ENCODE data around the gene RLN1.
"Not testable (repeated sequence)": the region's sequence is repeated elsewhere in the genome, so short reads cannot be mapped to it uniquely, and the experiment has no call there.

The RLN1 gene

DNA sequence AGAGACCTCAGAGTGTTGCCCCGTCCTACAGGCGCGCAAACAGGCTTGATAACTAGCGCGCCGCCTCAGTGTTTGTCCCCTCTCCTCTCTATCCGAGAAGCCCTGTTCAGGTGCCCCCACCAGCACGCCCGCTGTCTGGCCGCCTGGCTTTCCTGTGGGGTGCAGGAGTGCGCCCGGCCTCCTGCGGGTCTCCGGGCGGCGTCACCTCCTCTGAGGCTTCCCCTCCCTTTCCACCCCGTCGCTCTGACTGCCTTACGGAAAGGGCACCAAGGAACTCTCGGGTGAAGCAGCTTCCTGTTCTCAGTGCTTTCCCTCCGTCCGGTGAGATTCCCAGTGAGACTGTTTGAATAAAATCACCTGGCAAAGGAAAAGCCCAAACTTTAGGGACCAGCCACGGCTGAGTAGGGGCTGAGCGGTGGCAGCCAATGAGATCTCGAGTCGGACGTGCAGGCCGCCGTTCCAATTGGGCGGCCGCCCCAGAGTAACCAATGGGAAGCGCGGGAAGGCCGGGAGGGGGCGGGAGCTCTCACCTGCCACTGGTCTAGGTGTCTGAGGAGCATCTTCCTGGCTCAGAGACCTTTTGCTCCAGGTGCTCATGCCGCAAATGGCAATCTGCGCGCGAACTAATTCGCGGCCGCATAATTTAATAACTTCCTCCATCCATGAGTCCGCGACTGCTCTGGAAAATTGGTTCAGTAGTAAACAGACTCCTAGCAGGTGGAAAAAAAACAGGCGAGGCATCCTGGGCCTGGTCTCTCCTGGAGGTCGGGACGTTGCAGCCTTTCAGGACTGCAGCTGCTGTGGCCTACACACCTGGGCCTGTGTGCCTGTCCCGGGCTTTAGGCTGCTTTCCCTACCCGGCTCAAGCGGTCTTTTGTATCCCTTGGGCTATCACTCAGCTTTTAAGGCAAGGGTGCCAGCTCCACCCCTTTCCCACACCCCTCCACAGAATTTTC, 35.6 kb downstream of the RLN1 start, which contains the start of gene RLN2:
Gene RLN2, minus strand, starts transcription at position 877 of the 956 bp plus-strand sequence. Its CDS starts 136 bp downstream, at position 741.
- DNase-seq, H3K27ac Mint-ChIP-seq, H3K27me3 Mint-ChIP-seq, H3K9me3 Mint-ChIP-seq, H3K36me3 Mint-ChIP-seq, CTCF ChIA-PET: not testable (repeated sequence)
- peak within 1 kb of the TSS; percentile 16 for H3K4me3 Mint-ChIP-seq
- H3K4me1 Mint-ChIP-seq, result peaks cover 31% of the 10 kb centered on the region

GRCh38 chr9:5301544-5301943, 38.1 kb downstream of the RLN1 start:
- no peaks in the 10 kb centered on the region for H3K27me3 Mint-ChIP-seq
- H3K4me3 Mint-ChIP-seq, result no peak overlapping the region
- peaks cover 6% of the 10 kb centered on the region for H3K9me3 Mint-ChIP-seq
- CTCF ChIA-PET, result interaction anchor here (1.2 kb wide), 1 partner anchor 542 kb away, joined by 4 read pairs; no protein-coding TSS in a partner anchor
- no peak overlapping the region for H3K27ac Mint-ChIP-seq
- peak; percentile 22 for DNase-seq
- H3K36me3 Mint-ChIP-seq, result peaks cover 10% of the 10 kb centered on the region
- H3K4me1 Mint-ChIP-seq, result peaks cover 24% of the 10 kb centered on the region

GRCh38 chr9:5292141-5292540, 47.5 kb downstream of the RLN1 start:
- Mint-ChIP-seq H3K27ac (no peak overlapping the region), H3K36me3 (peaks cover 4% of the 10 kb centered on the region), H3K27me3 (peaks cover 6% of the 10 kb centered on the region), H3K4me3 (no peak overlapping the region), H3K4me1 (no peaks in the 10 kb centered on the region), H3K9me3 (peaks cover 16% of the 10 kb centered on the region)
- DNase-seq, result no peak
- CTCF ChIA-PET, result no interaction called here

DNA sequence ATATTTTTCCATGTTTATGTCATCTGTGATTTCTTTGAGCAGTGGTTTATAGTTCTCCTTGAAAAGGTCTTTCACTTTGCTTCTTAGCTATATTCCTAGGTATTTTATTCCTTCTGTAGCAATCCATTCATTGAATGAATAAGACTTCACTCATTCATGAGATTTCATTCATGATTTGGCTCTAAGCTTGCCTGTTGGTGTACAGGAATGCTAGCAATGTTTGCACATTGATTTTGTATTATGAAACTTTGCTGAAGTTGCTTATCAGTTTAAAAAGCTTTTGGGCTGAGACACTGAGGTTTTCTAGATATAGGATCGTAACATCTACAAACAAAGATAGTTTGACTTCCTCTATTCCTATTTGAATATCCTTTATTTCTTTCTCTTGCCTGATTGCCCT, 51.1 kb downstream of the RLN1 start:
- CTCF ChIA-PET, result no interaction called here
- H3K27ac Mint-ChIP-seq, result no peak overlapping the region
- H3K36me3 Mint-ChIP-seq, result no peaks in the 10 kb centered on the region
- H3K4me3 Mint-ChIP-seq, result no peak overlapping the region
- peaks cover 6% of the 10 kb centered on the region for H3K27me3 Mint-ChIP-seq
- H3K9me3 Mint-ChIP-seq, result peaks cover 3% of the 10 kb centered on the region
- H3K4me1 Mint-ChIP-seq, result no peaks in the 10 kb centered on the region
- DNase-seq, result no peak

DNA sequence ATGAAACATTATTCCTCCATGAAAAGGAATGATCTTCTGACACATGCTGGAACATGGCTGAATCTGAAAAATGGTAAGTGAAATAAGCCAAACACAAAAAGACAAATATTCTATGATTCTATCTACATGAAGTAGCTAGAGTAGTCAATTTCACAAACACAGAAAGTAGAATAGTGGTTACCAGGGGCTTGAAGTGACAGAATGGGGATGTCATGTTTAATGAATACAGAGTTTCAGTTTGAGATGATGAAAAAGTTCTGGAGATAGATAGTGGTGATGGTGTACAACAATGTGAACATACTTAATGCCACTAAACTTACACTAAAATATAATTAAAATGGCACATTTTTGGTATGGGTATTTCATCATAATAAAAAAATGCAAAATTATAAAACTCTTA, 53.4 kb downstream of the RLN1 start:
- H3K4me3 Mint-ChIP-seq, result no peak overlapping the region
- H3K4me1 Mint-ChIP-seq, result no peaks in the 10 kb centered on the region
- no peak for DNase-seq
- peaks cover 6% of the 10 kb centered on the region for H3K27me3 Mint-ChIP-seq
- no peaks in the 10 kb centered on the region for H3K36me3 Mint-ChIP-seq
- CTCF ChIA-PET, result no interaction called here
- peaks cover 2% of the 10 kb centered on the region for H3K9me3 Mint-ChIP-seq
- no peak overlapping the region for H3K27ac Mint-ChIP-seq

Measured in activated naive CD4-positive, alpha-beta T cell treated with anti-CD3 and anti-CD28 coated beads, Interleukin-2, amount 10 ng/mL, durations not matched to agents 7 days and 5 days (primary cell).